ENCODE results near the gene TNFAIP8L1. TPM values are rescaled to one million over a fixed set of nuclear protein-coding genes. Genes with fewer than 3 reads are reported as not detected.

Gene TNFAIP8L1
- total RNA-seq, 1 experiment from 2014 or later, result 6.3 TPM

GRCh38 chr19:4700693-4700970 is 61.3 kb downstream of the TNFAIP8L1 start:
- DNase-seq (ENCODE audit: low spot score), result no peak

GRCh38 chr19:4701557-4701956 is 62.2 kb downstream of the TNFAIP8L1 start:
- no peak for DNase-seq (ENCODE audit: low spot score)

- no peak for DNase-seq (ENCODE audit: low spot score)
Measured at GRCh38 chr19:4702764-4703163, 63.4 kb downstream of the TNFAIP8L1 start.

GRCh38 chr19:4703671-4704316 is 64.5 kb downstream of the TNFAIP8L1 start:
- no peak for DNase-seq (ENCODE audit: low spot score)

- no peak for DNase-seq (ENCODE audit: low spot score)
Measured at GRCh38 chr19:4704317-4704673, 65.0 kb downstream of the TNFAIP8L1 start.

Other genes starting within 250 kb of the TNFAIP8L1 start
- 43.5 and 55.5 TPM in 2 replicates for gene SH3GL1, start 239.0 kb upstream of the TNFAIP8L1 start, total RNA-seq (2014; rRNA removed; shearing (Covaris generic))
- gene CHAF1A, start 236.9 kb upstream of the TNFAIP8L1 start, total RNA-seq (2014; rRNA removed; shearing (Covaris generic)), result 49.7 and 63.7 TPM in 2 replicates
- 84.8 and 85.4 TPM in 2 replicates for gene UBXN6, start 181.7 kb upstream of the TNFAIP8L1 start, total RNA-seq (2014; rRNA removed; shearing (Covaris generic))
- 56.1 and 67.0 TPM in 2 replicates for gene HDGFL2, start 167.2 kb upstream of the TNFAIP8L1 start, total RNA-seq (2014; rRNA removed; shearing (Covaris generic))
- 8.5 TPM in 2 replicates for gene PLIN4, start 121.0 kb upstream of the TNFAIP8L1 start, total RNA-seq (2014; rRNA removed; shearing (Covaris generic))
- 0.86 and 4.5 TPM in 2 replicates for gene PLIN5, start 104.3 kb upstream of the TNFAIP8L1 start, total RNA-seq (2014; rRNA removed; shearing (Covaris generic))
- 16.1 and 19.1 TPM in 2 replicates for gene LRG1, start 99.5 kb upstream of the TNFAIP8L1 start, total RNA-seq (2014; rRNA removed; shearing (Covaris generic))
- gene SEMA6B, start 79.8 kb upstream of the TNFAIP8L1 start, total RNA-seq (2014; rRNA removed; shearing (Covaris generic)), result 0.70 and 0.84 TPM in 2 replicates
- 139 and 152 TPM in 2 replicates for gene MYDGF, start 30.8 kb downstream of the TNFAIP8L1 start, total RNA-seq (2014; rRNA removed; shearing (Covaris generic))
- 72.8 and 74.3 TPM in 2 replicates for gene DPP9, start 84.3 kb downstream of the TNFAIP8L1 start, total RNA-seq (2014; rRNA removed; shearing (Covaris generic))
- gene FEM1A, start 152.2 kb downstream of the TNFAIP8L1 start, total RNA-seq (2014; rRNA removed; shearing (Covaris generic)), result 17.8 and 22.2 TPM in 2 replicates
- gene TICAM1, start 192.2 kb downstream of the TNFAIP8L1 start, total RNA-seq (2014; rRNA removed; shearing (Covaris generic)), result 3.9 and 4.0 TPM in 2 replicates
- gene PLIN3, start 228.2 kb downstream of the TNFAIP8L1 start, total RNA-seq (2014; rRNA removed; shearing (Covaris generic)), result 69.6 and 70.9 TPM in 2 replicates